Measurements from ENCODE around the gene NFYA.
A peak's percentile ranks its signal among the peaks of the same experiment; 100 is the strongest.

NFYA gene

GRCh38 chr6:41047306-41047705 is 25.5 kb upstream of the NFYA start:
- DNase-seq: no peak

GRCh38 chr6:41047745-41048732 is 24.7 kb upstream of the NFYA start:
- no peak for DNase-seq

- no peak for DNase-seq
Observed at GRCh38 chr6:41049521-41049920, 23.3 kb upstream of the NFYA start.

- no peak for DNase-seq
Observed at GRCh38 chr6:41049955-41050354, 22.8 kb upstream of the NFYA start.

GRCh38 chr6:41050536-41050935 is 22.2 kb upstream of the NFYA start:
- no peak for DNase-seq

- no peak for DNase-seq
Observed at GRCh38 chr6:41051873-41052272, 20.9 kb upstream of the NFYA start.

GRCh38 chr6:41053041-41053440 is 19.7 kb upstream of the NFYA start, which contains the start of gene APOBEC2:
Gene APOBEC2 (plus strand): TSS chr6:41053202. CDS start chr6:41053348, 146 bp downstream.
- no peak for DNase-seq

GRCh38 chr6:41054511-41054910 is 18.3 kb upstream of the NFYA start:
- no peak for DNase-seq

GRCh38 chr6:41055149-41055548 is 17.6 kb upstream of the NFYA start:
- no peak for DNase-seq

- DNase-seq: no peak
Observed at GRCh38 chr6:41056768-41057490, 15.8 kb upstream of the NFYA start.

- DNase-seq: no peak
Observed at GRCh38 chr6:41058783-41059181, 14.0 kb upstream of the NFYA start.

- no peak for DNase-seq
Observed at GRCh38 chr6:41059556-41059955, 13.2 kb upstream of the NFYA start.

- no peak for DNase-seq
Observed at GRCh38 chr6:41061196-41061726, 11.5 kb upstream of the NFYA start.

- no peak for DNase-seq
Observed at GRCh38 chr6:41062056-41062455, 10.7 kb upstream of the NFYA start.

GRCh38 chr6:41063884-41064285 is 8.9 kb upstream of the NFYA start:
- DNase-seq: no peak

- DNase-seq: no peak
Observed at GRCh38 chr6:41064841-41065240, 7.9 kb upstream of the NFYA start.

- DNase-seq: no peak
Observed at GRCh38 chr6:41065550-41066026, 7.2 kb upstream of the NFYA start.

- peak; percentile 19 for DNase-seq
Observed at GRCh38 chr6:41066867-41067304, 5.9 kb upstream of the NFYA start.

- DNase-seq: peak; percentile 72
Observed at GRCh38 chr6:41071501-41071922, 1.3 kb upstream of the NFYA start.

- peak; percentile 98 for DNase-seq
Observed at GRCh38 chr6:41071923-41072835, 595 bp upstream of the NFYA start, which contains the start of gene OARD1. Gene OARD1 (minus strand): TSS chr6:41072356. CDS start chr6:41071634, 722 bp downstream.

- DNase-seq: peak; percentile 63
Observed at GRCh38 chr6:41073203-41073967, 611 bp downstream of the NFYA start.
